ENCODE data around the gene TEC. TPM values are rescaled to one million over a fixed set of nuclear protein-coding genes. Genes with fewer than 3 reads are reported as not detected.

The TEC gene
- total RNA-seq, 1 experiment from 2014 or later = 4.5 TPM

DNA sequence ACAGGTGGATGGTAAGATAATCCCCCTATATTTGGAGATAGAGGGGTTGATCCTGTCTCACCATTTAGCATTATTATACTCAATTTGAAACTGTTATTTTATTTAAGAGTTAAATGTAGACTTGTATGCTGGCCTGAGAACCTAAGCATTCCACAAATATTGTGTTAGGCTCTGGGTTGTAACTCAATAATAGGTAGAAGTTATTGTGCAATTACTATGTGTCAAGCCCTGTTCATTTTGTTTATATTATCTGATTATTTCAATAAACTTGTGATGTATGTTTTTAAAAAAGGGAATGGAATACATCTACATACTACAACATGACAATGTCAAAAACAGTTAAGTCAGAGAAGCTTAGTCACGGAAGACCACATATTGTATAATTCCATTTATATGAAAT is 122.0 kb downstream of the TEC start:
- Histone ChIP-seq H3K27me3 (ENCODE audit: insufficient read depth, low read length) (no peaks in the 10 kb centered on the region), H3K4me2 (ENCODE audit: low read length) (no peak overlapping the region), H3K9me2 (ENCODE audit: insufficient read depth) (no peaks in the 10 kb centered on the region), H3K27ac (ENCODE audit: low read depth, low read length) (no peak overlapping the region), H3K9me3 (ENCODE audit: control insufficient read depth in 1 of 2, insufficient read depth in 1 of 2, low read depth in 1 of 2, low read length in 2 of 2) (no peaks in the 10 kb centered on the region), H3K9ac (ENCODE audit: low read length) (no peak overlapping the region), H2AFZ (ENCODE audit: low read depth, low read length, poor library complexity, severe bottlenecking) (no peak overlapping the region), H3K4me1 (ENCODE audit: control insufficient read depth in 1 of 2, insufficient read depth in 2 of 2, low read length in 2 of 2) (no peaks in the 10 kb centered on the region), H3K36me3 (ENCODE audit: control insufficient read depth in 1 of 2, insufficient read depth in 2 of 2, low read length in 2 of 2) (peaks cover 0 to 2% of the 10 kb centered on the region in 2 experiments; a peak in 1 of 4 replicates), H4K20me1 (ENCODE audit: insufficient read depth) (no peaks in the 10 kb centered on the region), H3K4me3 (replicated peaks in 1 of 2; ENCODE audit: low read depth in 1 of 2, low read length in 2 of 2) (no peak overlapping the region), H3K79me2 (ENCODE audit: insufficient read depth, low read length) (no peaks in the 10 kb centered on the region)
- no TSS peak for BruUV-seq (replicated peaks)
- DNase-seq (ENCODE audit: low read depth, low spot score) = no peak
- ChIA-PET POLR2A (no interaction called here), CTCF (no interaction called here), RAD21 (ENCODE audit: low non-redundant PET in 1 of 2, low total read pairs in 2 of 2, uncharacterized antibody in 2 of 2, unreplicated experiment in 2 of 2) (no interaction called here)
- intact Hi-C loops (cut with micrococcal nuclease) = no loop called here
- TF ChIP-seq SP1 (IDR thresholded peaks at IDR 0.05; ENCODE audit: low read depth) (no peak), SIN3A (IDR thresholded peaks at IDR 0.05; ENCODE audit: low read depth) (no peak), YY1 (IDR thresholded peaks at IDR 0.05; ENCODE audit: extremely low read depth, insufficient replicate concordance, low read depth, low read length) (no peak), ELF1 (IDR thresholded peaks at IDR 0.05; ENCODE audit: borderline replicate concordance, low read depth) (no peak), EZH2 (IDR thresholded peaks at IDR 0.05) (no peak), EGR1 (IDR thresholded peaks at IDR 0.05; ENCODE audit: low read depth) (no peak), RAD21 (IDR thresholded peaks at IDR 0.05; ENCODE audit: low read depth) (no peak)
- TF ChIP-seq, protein P1, sequence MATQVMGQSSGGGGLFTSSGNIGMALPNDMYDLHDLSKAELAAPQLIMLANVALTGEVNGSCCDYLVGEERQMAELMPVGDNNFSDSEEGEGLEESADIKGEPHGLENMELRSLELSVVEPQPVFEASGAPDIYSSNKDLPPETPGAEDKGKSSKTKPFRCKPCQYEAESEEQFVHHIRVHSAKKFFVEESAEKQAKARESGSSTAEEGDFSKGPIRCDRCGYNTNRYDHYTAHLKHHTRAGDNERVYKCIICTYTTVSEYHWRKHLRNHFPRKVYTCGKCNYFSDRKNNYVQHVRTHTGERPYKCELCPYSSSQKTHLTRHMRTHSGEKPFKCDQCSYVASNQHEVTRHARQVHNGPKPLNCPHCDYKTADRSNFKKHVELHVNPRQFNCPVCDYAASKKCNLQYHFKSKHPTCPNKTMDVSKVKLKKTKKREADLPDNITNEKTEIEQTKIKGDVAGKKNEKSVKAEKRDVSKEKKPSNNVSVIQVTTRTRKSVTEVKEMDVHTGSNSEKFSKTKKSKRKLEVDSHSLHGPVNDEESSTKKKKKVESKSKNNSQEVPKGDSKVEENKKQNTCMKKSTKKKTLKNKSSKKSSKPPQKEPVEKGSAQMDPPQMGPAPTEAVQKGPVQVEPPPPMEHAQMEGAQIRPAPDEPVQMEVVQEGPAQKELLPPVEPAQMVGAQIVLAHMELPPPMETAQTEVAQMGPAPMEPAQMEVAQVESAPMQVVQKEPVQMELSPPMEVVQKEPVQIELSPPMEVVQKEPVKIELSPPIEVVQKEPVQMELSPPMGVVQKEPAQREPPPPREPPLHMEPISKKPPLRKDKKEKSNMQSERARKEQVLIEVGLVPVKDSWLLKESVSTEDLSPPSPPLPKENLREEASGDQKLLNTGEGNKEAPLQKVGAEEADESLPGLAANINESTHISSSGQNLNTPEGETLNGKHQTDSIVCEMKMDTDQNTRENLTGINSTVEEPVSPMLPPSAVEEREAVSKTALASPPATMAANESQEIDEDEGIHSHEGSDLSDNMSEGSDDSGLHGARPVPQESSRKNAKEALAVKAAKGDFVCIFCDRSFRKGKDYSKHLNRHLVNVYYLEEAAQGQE (IDR thresholded peaks at IDR 0.05; ENCODE audit: low read depth) = no peak
- TF ChIP-seq, protein P2, sequence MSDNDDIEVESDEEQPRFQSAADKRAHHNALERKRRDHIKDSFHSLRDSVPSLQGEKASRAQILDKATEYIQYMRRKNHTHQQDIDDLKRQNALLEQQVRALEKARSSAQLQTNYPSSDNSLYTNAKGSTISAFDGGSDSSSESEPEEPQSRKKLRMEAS (IDR thresholded peaks at IDR 0.05) = no peak
- no peak for ATAC-seq
